ENCODE measurements around the gene VGLL3.

VGLL3 gene

GRCh38 chr3:86990012-86990733, 776 bp downstream of the VGLL3 start:
- peak; percentile 18 for DNase-seq (ENCODE audit: low spot score)
- in situ Hi-C loops (cut with MboI; ENCODE audit: low pct_unique_long_range_greater_than_20kb, low sequenced_read_pairs, unreplicated experiment), result no loop called here
- no peak for TF ChIP-seq CTCF (IDR thresholded peaks at IDR 0.05; ENCODE audit: extremely low read depth, insufficient read depth, missing control alignments)

DNA sequence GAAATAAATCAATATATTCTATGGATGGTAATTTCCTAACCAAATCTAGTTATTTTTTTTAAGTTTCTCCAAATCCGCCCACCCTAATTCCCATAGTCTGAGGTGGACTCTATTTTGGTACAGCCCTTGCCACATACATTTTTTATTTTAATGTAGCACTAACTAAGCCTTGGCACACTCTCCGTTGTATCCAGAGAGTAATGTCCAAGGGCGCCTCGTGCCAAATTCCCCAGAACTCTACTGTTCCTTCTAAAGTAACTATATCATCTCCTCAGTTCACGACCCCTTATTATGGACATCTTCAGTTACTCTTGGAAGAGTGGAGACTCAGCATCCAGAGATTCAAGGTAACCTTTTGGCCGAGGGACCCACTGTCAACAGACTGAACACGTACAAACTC, 1.3 kb downstream of the VGLL3 start:
- in situ Hi-C loops (cut with MboI; ENCODE audit: low pct_unique_long_range_greater_than_20kb, low sequenced_read_pairs, unreplicated experiment), result no loop called here
- TF ChIP-seq CTCF (IDR thresholded peaks at IDR 0.05; ENCODE audit: extremely low read depth, insufficient read depth, missing control alignments), result no peak
- no peak for DNase-seq (ENCODE audit: low spot score)

GRCh38 chr3:86989006-86989405, 1.9 kb downstream of the VGLL3 start:
- in situ Hi-C loops (cut with MboI; ENCODE audit: low pct_unique_long_range_greater_than_20kb, low sequenced_read_pairs, unreplicated experiment), result no loop called here
- no peak for TF ChIP-seq CTCF (IDR thresholded peaks at IDR 0.05; ENCODE audit: extremely low read depth, insufficient read depth, missing control alignments)

DNA sequence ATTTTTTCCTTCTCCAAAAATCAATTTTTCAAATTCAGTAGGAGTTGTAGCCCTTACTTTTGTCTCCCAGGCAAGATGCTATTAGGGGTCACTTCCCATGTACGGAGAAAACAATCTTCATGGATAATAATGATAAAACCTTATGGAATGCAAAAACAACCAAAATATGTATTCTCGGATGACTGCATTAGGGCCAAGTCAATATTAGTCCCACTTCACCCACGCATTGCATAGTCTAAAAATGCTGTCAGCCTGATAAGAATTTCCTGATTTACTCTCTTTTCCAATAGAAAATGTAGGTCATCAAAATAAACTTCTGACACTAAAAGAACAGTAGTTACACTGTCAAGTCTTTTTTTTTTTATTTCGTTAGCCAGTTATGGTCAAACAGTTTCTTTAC, 2.7 kb downstream of the VGLL3 start:
- in situ Hi-C loops (cut with MboI; ENCODE audit: low pct_unique_long_range_greater_than_20kb, low sequenced_read_pairs, unreplicated experiment), result no loop called here
- DNase-seq (ENCODE audit: low spot score), result no peak
- no peak for TF ChIP-seq CTCF (IDR thresholded peaks at IDR 0.05; ENCODE audit: extremely low read depth, insufficient read depth, missing control alignments)

More at GRCh38 chr3:86989006-86989405, 1.9 kb downstream of the VGLL3 start:
- DNase-seq (ENCODE audit: low spot score), result no peak

GRCh38 chr3:86987421-86987715, 3.6 kb downstream of the VGLL3 start:
- DNase-seq (ENCODE audit: low spot score), result no peak
- in situ Hi-C loops (cut with MboI; ENCODE audit: low pct_unique_long_range_greater_than_20kb, low sequenced_read_pairs, unreplicated experiment), result no loop called here
- no peak for TF ChIP-seq CTCF (IDR thresholded peaks at IDR 0.05; ENCODE audit: extremely low read depth, insufficient read depth, missing control alignments)

GRCh38 chr3:86986671-86987420, 4.1 kb downstream of the VGLL3 start:
- TF ChIP-seq CTCF (IDR thresholded peaks at IDR 0.05; ENCODE audit: extremely low read depth, insufficient read depth, missing control alignments), result no peak
- DNase-seq (ENCODE audit: low spot score), result no peak
- in situ Hi-C loops (cut with MboI; ENCODE audit: low pct_unique_long_range_greater_than_20kb, low sequenced_read_pairs, unreplicated experiment), result no loop called here

All from GM13977 (cell line).